Progenitor cell of endocrine pancreas (in vitro differentiated cells): ENCODE data around the gene NRP2. TPM values are rescaled to one million over a fixed set of nuclear protein-coding genes. Genes with fewer than 3 reads are reported as not detected.

ENCODE experiments used
- DNase-seq: peaks from one replicate; pipeline ENCODE4 v3.0.0; 2021; ENCODE audit warnings: low spot score; ENCODE audit not compliant: unreplicated experiment
- H3K27ac Mint-ChIP-seq: 2 replicates; pipeline ENCODE4 v1.8.0; 2021; ENCODE audit warnings: mild to moderate bottlenecking, moderate library complexity, mixed read lengths
- H3K27me3 Mint-ChIP-seq: 2 replicates; pipeline ENCODE4 v1.8.0; 2021; ENCODE audit warnings: mixed read lengths
- H3K36me3 Mint-ChIP-seq: 2 replicates; pipeline ENCODE4 v1.8.0; 2022; ENCODE audit warnings: mixed read lengths; ENCODE audit not compliant: insufficient read depth
- H3K4me1 Mint-ChIP-seq: 2 replicates; pipeline ENCODE4 v1.8.0; 2021; ENCODE audit warnings: low read depth, mixed read lengths
- H3K4me3 Mint-ChIP-seq: 2 replicates; pipeline ENCODE4 v1.8.0; 2021; ENCODE audit warnings: low read depth, mild to moderate bottlenecking, moderate library complexity, mixed read lengths
- H3K9me3 Mint-ChIP-seq: 2 replicates; pipeline ENCODE4 v1.8.0; 2021; ENCODE audit warnings: low read depth, mixed read lengths
- total RNA-seq: library from RNA; stranded (reverse); gene quantifications from 2 replicates; pipeline ENCODE4 v1.2.1, GENCODE V29; 2021
- TF ChIP-seq, protein P1 (sequence below): fragments of 200-600 bp; sonication (generic); IDR thresholded peaks from one replicate; pipeline ENCODE4 v1.5.0; 2021; ENCODE audit warnings: antibody characterized with exemption, mild to moderate bottlenecking; ENCODE audit not compliant: unreplicated experiment

The NRP2 gene
- total RNA-seq, 1 donor from 2014 or later: 6.3 TPM

DNA sequence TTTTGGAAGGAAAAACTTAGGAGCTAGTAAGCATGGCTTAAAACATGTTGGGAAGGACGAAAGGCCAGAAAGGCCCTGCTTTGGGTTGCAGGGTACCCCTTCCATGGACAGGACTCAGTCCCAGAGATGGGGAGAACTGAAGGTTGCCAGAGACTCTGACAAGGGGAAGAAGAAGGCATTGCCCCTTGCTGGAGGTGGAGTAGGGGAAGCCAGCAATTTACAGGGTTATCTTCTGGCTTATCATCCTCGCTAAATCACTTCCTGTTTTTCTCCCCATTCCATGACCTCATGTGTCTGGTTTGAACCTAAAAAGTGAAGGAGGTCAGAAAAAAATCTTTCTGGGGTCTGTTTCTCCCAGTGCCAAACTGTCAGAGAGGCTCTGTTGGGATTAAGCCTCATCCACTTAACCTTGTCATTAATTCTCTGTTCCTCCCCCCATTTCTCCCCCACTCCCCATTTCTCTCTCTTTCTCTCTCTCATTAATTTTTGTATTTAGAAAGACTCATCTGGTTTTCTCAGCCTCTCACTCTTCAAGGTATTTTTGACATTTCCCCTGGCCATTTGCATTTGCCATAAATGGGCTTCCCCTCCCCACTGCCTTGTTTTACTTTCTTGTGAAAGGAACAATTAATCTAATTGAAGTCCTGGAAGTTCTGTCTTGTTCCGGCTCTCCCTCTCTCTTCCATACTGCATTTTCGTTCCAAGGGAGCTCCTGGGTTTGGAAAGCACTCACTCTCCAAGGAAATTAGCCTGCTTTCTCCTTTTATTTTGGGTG lies 17.4 kb downstream of the NRP2 start:
- H3K36me3 Mint-ChIP-seq: no peaks in the 10 kb centered on the region

DNA sequence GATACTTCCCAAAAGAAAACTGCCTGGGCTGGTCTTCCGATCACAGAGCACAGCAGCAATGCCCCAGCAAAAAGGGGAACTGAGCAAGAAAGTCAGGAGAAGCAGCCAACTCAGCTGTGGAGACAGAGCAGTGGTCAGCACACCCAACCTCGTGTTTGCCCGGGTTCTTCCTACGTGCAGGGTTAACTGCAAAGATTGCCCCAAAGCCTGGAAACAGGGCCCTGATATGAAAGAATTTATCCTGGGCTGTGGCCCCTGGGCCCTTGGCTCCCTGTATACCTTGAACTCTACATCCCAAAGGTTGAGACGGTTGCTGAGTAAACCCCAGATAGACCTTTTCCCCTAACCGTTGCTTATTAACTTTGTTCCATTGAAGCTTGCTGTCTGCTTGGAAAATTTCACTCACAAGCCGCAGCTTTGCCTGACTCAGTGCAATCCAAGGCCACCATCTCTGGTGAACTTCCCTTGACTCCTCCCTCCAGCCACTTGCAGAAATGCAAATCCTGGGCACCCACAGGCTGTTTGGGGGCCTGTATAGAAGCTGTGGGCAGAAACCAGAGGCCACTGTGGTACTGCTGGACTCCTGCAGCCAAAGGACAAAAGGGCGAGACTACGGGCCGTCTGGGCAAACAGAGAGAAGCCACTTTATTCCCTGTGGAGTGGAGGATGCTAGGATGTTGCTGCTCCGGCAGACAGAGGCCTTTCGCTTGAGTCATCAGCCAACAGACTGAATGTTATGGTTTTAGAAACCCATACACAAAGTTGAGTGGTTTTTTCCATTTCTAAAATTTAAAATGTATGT lies 18.2 kb downstream of the NRP2 start:
- Mint-ChIP-seq H3K4me3 (no peak overlapping the region), H3K9me3 (no peaks in the 10 kb centered on the region), H3K36me3 (no peaks in the 10 kb centered on the region), H3K27me3 (peaks cover 14% of the 10 kb centered on the region), H3K4me1 (peaks cover 16% of the 10 kb centered on the region), H3K27ac (no peak overlapping the region)
- no peak for DNase-seq
- TF ChIP-seq, protein P1, sequence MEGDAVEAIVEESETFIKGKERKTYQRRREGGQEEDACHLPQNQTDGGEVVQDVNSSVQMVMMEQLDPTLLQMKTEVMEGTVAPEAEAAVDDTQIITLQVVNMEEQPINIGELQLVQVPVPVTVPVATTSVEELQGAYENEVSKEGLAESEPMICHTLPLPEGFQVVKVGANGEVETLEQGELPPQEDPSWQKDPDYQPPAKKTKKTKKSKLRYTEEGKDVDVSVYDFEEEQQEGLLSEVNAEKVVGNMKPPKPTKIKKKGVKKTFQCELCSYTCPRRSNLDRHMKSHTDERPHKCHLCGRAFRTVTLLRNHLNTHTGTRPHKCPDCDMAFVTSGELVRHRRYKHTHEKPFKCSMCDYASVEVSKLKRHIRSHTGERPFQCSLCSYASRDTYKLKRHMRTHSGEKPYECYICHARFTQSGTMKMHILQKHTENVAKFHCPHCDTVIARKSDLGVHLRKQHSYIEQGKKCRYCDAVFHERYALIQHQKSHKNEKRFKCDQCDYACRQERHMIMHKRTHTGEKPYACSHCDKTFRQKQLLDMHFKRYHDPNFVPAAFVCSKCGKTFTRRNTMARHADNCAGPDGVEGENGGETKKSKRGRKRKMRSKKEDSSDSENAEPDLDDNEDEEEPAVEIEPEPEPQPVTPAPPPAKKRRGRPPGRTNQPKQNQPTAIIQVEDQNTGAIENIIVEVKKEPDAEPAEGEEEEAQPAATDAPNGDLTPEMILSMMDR: no peak

More for the DNA sequence above, 17.4 kb downstream of the NRP2 start:
- Mint-ChIP-seq H3K27me3 (peaks cover 19% of the 10 kb centered on the region), H3K4me1 (peaks cover 16% of the 10 kb centered on the region), H3K9me3 (no peaks in the 10 kb centered on the region), H3K27ac (no peak overlapping the region), H3K4me3 (no peak overlapping the region)
- no peak for DNase-seq
- TF ChIP-seq, protein P1: no peak

DNA sequence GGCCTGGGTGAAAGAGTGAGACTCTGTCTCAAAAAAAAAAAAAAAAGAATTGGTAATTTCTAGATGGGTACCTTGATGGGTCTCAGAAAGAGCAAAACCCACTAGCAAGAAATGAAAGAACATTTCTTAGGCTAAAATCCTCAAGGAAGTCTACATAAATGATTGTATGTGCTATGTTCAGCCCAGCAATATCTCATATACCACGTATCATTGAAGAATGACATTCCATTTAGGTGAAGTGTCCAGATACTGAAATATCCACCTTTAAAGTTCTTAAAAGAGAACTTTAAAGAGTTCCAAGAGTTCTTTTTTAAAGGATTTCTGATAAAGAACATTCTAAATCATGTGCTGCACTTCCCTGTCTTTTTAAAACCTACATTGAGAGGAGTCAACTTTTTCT lies 19.2 kb downstream of the NRP2 start:
- no peak overlapping the region for H3K4me3 Mint-ChIP-seq
- H3K27ac Mint-ChIP-seq: no peak overlapping the region
- no peaks in the 10 kb centered on the region for H3K36me3 Mint-ChIP-seq
- no peak for DNase-seq
- H3K4me1 Mint-ChIP-seq: peaks cover 20% of the 10 kb centered on the region
- TF ChIP-seq, protein P1: no peak
- no peaks in the 10 kb centered on the region for H3K9me3 Mint-ChIP-seq
- peaks cover 18% of the 10 kb centered on the region for H3K27me3 Mint-ChIP-seq

DNA sequence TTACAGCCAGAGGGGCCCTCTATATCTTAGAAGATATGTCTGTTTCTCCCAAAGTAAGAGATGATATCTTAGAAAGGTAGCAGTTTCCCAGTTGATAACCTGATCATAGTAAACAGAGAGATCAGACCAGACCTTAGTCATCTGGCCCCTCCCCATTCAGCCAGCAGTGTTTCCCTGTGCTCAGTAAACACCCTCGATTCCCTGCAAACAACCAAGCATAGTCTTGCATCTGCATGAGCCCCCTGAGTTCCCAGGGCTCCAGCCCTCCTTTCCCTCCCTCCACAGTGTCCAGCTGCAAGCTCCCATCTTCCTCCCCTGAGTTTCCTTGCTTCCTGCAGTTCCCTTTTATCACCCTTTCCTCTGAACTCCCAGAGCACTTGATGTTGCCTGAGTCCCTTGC lies 20.3 kb downstream of the NRP2 start:
- Mint-ChIP-seq H3K4me1 (peaks cover 22% of the 10 kb centered on the region), H3K27ac (no peak overlapping the region), H3K27me3 (peaks cover 15% of the 10 kb centered on the region), H3K9me3 (no peaks in the 10 kb centered on the region), H3K4me3 (no peak overlapping the region), H3K36me3 (no peaks in the 10 kb centered on the region)
- no peak for DNase-seq
- TF ChIP-seq, protein P1: no peak

DNA sequence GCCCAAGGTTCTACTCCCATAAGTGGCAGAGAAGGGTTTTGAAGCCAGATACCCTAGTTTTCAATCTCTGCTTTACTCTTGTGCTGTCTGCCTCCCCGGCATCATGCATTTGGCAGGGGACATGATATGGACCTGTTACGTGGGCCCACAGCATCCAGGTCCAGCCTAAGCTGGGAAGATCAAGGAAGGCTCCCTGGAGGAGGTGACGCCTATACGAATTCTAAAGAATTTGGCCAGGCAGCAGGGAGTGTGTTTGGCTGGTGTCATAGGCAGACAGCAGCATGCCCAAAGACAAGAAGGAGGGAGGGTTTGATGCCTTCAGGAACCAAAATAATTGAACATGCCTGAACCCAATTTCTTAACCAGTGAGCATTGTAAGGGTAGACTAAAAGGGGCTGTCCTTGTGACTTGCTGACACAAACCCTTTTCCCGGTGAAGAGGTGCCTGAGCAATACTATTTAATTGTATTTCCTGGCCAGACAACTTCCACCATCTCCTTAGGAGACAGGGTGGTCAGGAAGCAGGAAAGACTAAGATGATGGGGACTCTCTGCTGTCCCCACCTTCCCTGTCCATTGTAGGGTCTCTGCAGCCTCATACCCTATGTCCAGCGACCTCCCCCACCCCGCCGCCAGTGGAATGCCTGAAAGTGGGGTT lies 21.3 kb downstream of the NRP2 start:
- no peak for DNase-seq
- Mint-ChIP-seq H3K27ac (no peak overlapping the region), H3K9me3 (no peaks in the 10 kb centered on the region), H3K36me3 (no peaks in the 10 kb centered on the region), H3K27me3 (peaks cover 15% of the 10 kb centered on the region), H3K4me1 (peaks cover 22% of the 10 kb centered on the region), H3K4me3 (no peak overlapping the region)
- TF ChIP-seq, protein P1: no peak
